D721Med (cell line): ENCODE results near the gene ATP10B.
A peak's percentile ranks its signal among the peaks of the same experiment; 100 is the strongest.

ENCODE experiments used
- DNase-seq: peaks from one replicate; pipeline ENCODE4 v3.0.0; 2011; ENCODE audit warnings: low spot score; ENCODE audit not compliant: insufficient read length
- FAIRE-seq: peaks from 2 replicates; lab custom pipeline; 2011; peaks lifted over from hg19 to GRCh38; lab: Jason Lieb, UNC
- CTCF ChIP-seq: IDR thresholded peaks from 2 replicates; pipeline ENCODE4 v1.5.1; 2012; ENCODE audit warnings: mild to moderate bottlenecking, control low read depth; ENCODE audit not compliant: insufficient read depth; ENCODE audit errors: missing control alignments

Gene ATP10B

GRCh38 chr5:160805376-160805775 lies 46.6 kb downstream of the ATP10B start:
- no peak for DNase-seq

GRCh38 chr5:160802592-160802991 lies 49.4 kb downstream of the ATP10B start:
- DNase-seq (no peak), FAIRE-seq (no peak)
- TF ChIP-seq CTCF = peak; percentile 42

More at GRCh38 chr5:160805376-160805775, 46.6 kb downstream of the ATP10B start:
- FAIRE-seq = no peak
- TF ChIP-seq CTCF = no peak

GRCh38 chr5:160800375-160801275 lies 51.4 kb downstream of the ATP10B start:
- TF ChIP-seq CTCF = no peak
- FAIRE-seq = no peak
- no peak for DNase-seq

- DNase-seq (no peak), FAIRE-seq (no peak)
Measured at GRCh38 chr5:160799184-160799583, 52.8 kb downstream of the ATP10B start.

GRCh38 chr5:160797020-160797419 lies 55.0 kb downstream of the ATP10B start:
- DNase-seq (no peak), FAIRE-seq (no peak)
- no peak for TF ChIP-seq CTCF

More at GRCh38 chr5:160799184-160799583, 52.8 kb downstream of the ATP10B start:
- no peak for TF ChIP-seq CTCF

GRCh38 chr5:160793530-160793899 lies 58.5 kb downstream of the ATP10B start:
- DNase-seq (no peak), FAIRE-seq (no peak)
- TF ChIP-seq CTCF = no peak
